NT2/D1 (cell line): Measurements from ENCODE around the gene MLLT3.

Experiments used
- DNase-seq: peaks from one replicate; pipeline ENCODE4 v3.0.0-alpha.2; 2011; ENCODE audit warnings: low read depth, low spot score
- H3K27me3 ChIP-seq: 2 replicates; pipeline ENCODE4 v1.6.0; 2011; ENCODE audit warnings: mild to moderate bottlenecking; ENCODE audit not compliant: insufficient read length, insufficient read depth
- H3K36me3 ChIP-seq: 2 replicates; pipeline ENCODE4 v1.6.1; 2011; ENCODE audit warnings: mild to moderate bottlenecking, low read length, mixed read lengths; ENCODE audit not compliant: insufficient read depth, insufficient read length
- H3K4me1 ChIP-seq: 2 replicates; pipeline ENCODE4 v1.5.1; 2011; ENCODE audit not compliant: insufficient read depth, insufficient read length
- H3K4me3 ChIP-seq: 2 replicates; pipeline ENCODE4 v1.5.1; 2011; ENCODE audit warnings: low read depth; ENCODE audit not compliant: insufficient read length
- H3K9ac ChIP-seq: 2 replicates; pipeline ENCODE4 v1.6.0; 2011; ENCODE audit warnings: low read depth; ENCODE audit not compliant: insufficient read length
- H3K9me3 ChIP-seq: 2 replicates; pipeline ENCODE4 v1.5.1; 2011; ENCODE audit warnings: mild to moderate bottlenecking, low read length; ENCODE audit not compliant: insufficient read depth
- SUZ12 ChIP-seq: IDR thresholded peaks from 2 replicates; pipeline ENCODE4 v1.6.1; 2011; ENCODE audit not compliant: insufficient read length, insufficient read depth; ENCODE audit errors: extremely low read depth
- YY1 ChIP-seq: IDR thresholded peaks from 2 replicates; pipeline ENCODE4 v1.6.1; 2011; ENCODE audit not compliant: insufficient read length, insufficient read depth
- ZNF274 ChIP-seq: IDR thresholded peaks from 2 replicates; pipeline ENCODE4 v1.6.1; 2011; ENCODE audit warnings: mild to moderate bottlenecking, low read depth, low read length

The MLLT3 gene

DNA sequence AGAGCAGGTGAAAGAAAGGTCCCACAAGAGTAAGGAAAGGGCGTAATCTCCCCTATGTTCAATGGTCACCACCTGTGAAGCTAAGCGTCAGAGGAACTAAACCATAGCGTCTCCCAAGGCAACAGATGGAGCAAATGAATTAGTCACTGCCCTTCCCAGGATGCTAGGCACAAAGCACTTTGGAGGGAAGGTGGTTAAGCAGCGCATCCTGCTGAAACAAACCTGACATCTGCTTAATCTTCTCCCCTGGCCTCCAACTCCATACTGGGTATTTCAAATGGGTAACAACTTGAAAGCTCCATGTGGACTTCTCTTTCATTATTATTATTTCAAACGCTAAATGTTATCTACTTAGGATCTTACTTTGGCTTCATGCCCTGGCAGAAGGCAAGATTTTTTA is 227.3 kb downstream of the MLLT3 start:
- H3K4me3 ChIP-seq = no peak overlapping the region
- H3K9me3 ChIP-seq = no peaks in the 10 kb centered on the region

DNA sequence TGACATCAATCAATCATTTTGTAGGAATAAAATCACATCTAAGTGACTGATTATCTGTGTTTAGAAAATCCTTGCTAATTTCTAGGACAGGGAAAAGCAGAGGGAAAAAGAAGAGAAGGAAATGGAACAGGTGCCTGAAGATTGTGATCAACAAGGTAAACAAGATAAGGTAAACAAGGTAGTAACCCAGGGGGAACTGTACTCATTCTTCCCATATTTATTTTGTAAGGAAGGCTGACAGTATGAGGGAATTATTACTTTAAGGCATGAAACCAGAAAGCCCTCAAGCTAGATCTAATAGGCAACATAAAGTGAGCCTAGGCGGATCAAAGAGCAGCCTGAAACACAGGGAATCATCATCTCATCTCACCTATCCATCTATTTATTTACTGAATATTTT is 231.1 kb downstream of the MLLT3 start:
- TF ChIP-seq SUZ12 = no peak
- no peak for TF ChIP-seq YY1
- no peak for TF ChIP-seq ZNF274
- H3K4me3 ChIP-seq = no peak overlapping the region
- no peaks in the 10 kb centered on the region for H3K36me3 ChIP-seq
- H3K4me1 ChIP-seq = no peaks in the 10 kb centered on the region
- H3K9ac ChIP-seq = no peak overlapping the region
- H3K9me3 ChIP-seq = no peaks in the 10 kb centered on the region
- H3K27me3 ChIP-seq = no peaks in the 10 kb centered on the region
- no peak for DNase-seq

More for the DNA sequence above, 227.3 kb downstream of the MLLT3 start:
- Histone ChIP-seq H3K4me1 (no peaks in the 10 kb centered on the region), H3K27me3 (no peaks in the 10 kb centered on the region), H3K36me3 (no peaks in the 10 kb centered on the region), H3K9ac (no peak overlapping the region)
- DNase-seq = peak; percentile 22
- no peak for TF ChIP-seq SUZ12
- TF ChIP-seq YY1 = no peak
- TF ChIP-seq ZNF274 = no peak

DNA sequence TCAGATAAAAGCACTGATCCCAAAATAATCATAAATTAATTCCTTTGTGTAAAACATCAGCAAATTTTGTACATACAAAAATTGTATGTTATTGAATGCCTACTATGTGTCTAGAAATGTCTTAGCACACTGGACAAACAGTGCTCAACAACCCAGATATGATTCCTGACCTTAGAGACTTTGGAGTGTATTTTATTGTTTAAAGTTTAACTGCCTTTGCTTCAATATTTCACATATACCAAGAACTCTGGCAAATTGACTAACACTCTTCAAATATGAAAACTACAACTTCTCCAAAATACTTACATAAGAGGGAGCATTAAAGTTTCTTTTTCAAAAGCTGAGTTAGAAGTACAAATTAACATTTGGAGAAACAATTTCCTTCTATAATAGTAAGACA is 231.9 kb downstream of the MLLT3 start:
- H3K27me3 ChIP-seq = no peaks in the 10 kb centered on the region
- no peak for DNase-seq
- TF ChIP-seq ZNF274 (no peak), YY1 (no peak), SUZ12 (no peak)
- no peaks in the 10 kb centered on the region for H3K9me3 ChIP-seq
- H3K9ac ChIP-seq = no peak overlapping the region
- H3K4me3 ChIP-seq = no peak overlapping the region
- H3K4me1 ChIP-seq = no peaks in the 10 kb centered on the region
- H3K36me3 ChIP-seq = no peaks in the 10 kb centered on the region

DNA sequence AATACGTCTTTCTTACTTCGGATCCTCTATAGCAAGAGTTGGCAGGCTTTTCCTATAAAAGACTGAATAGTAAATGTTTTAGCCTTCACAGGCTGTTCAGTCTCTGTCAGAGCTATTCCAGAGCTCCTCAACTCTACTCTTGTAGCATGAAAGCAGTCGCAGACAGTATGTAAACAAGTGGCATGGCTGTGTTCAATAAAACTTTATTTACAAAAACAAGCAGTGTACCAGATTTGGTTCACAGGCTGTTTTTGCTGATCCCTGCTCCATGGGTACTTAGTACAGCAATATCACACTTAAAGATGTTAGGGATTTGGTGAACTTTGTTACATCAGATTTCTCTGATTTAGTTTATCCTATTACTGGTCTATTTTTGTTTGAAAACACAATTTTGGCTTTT is 235.2 kb downstream of the MLLT3 start:
- Histone ChIP-seq H3K4me3 (no peak overlapping the region), H3K9me3 (no peaks in the 10 kb centered on the region), H3K9ac (no peak overlapping the region), H3K27me3 (no peaks in the 10 kb centered on the region), H3K36me3 (no peaks in the 10 kb centered on the region), H3K4me1 (no peaks in the 10 kb centered on the region)
- TF ChIP-seq SUZ12 = no peak
- no peak for TF ChIP-seq ZNF274
- DNase-seq = no peak

DNA sequence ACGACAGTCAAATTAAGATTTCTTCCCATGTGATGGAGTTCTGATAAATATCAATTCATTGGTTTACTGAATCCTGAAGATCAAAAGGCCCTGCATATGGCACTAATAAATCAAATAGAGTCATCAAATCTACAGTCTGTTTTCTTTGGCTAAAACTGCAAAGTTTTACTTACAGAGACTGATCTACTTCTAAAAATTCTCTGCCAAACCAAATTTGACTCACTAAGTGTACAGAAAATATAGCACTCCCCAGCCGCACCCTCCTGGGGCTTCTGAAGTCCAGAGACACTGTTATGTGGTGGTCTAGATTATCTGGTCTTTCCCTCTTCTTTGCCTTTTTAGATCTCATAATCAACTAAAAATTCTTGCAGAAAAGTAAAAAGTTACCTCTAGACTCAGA is 237.7 kb downstream of the MLLT3 start:
- H3K9ac ChIP-seq = no peak overlapping the region
- DNase-seq = no peak
- no peaks in the 10 kb centered on the region for H3K27me3 ChIP-seq
- no peaks in the 10 kb centered on the region for H3K4me1 ChIP-seq
- no peak overlapping the region for H3K4me3 ChIP-seq
- TF ChIP-seq ZNF274 (no peak), SUZ12 (no peak), YY1 (no peak)
- no peaks in the 10 kb centered on the region for H3K9me3 ChIP-seq
- no peaks in the 10 kb centered on the region for H3K36me3 ChIP-seq

DNA sequence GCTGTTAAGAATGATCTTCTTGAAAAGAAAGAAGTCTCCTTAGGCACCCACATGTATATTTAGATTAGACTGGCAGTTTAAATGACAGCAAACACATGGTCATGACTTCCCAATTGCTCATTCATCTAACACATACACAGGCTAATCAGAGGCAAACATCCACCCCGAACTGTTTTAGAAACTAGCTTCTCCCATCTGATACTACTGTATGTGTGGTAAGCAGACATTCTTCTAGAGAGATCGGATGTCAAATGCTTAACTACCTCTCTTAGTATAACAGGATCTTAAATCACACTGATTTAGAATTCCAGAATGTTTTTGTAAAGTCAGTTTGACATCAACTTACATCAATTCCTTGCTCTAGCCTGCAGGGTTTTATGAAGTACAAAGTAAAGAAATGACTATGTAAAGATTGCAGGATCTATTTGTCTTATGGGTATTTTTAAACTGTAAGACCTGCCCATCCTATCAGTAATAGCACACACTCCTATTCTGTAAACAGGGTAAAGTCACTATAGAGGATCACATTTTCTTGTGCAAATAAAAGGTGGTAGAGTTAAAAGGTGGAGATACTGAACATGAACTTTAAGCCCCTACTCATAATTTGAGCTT is 239.7 kb downstream of the MLLT3 start:
- Histone ChIP-seq H3K9ac (no peak overlapping the region), H3K36me3 (no peaks in the 10 kb centered on the region), H3K27me3 (no peaks in the 10 kb centered on the region), H3K9me3 (no peaks in the 10 kb centered on the region), H3K4me1 (no peaks in the 10 kb centered on the region), H3K4me3 (no peak overlapping the region)
- TF ChIP-seq SUZ12 = no peak
- TF ChIP-seq YY1 = no peak
- TF ChIP-seq ZNF274 = no peak
- no peak for DNase-seq

DNA sequence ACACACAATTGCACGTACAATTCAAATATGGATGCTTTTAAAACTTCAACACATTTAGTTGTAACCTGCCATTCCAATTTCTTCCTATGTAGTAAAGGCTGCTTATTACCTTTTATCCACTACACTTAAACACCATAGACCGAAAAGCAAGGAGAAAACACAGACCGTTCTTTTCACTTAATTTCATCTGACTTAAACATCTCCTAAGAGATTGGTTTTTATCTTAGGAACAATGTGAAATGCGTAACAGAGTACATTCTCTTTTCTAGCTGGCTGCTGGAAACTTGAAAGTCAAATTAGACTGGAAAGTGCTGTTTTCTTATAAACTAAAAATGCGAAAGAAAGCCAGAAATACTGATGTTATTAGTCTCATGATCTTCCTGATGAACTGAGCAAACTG is 241.8 kb downstream of the MLLT3 start:
- no peaks in the 10 kb centered on the region for H3K9me3 ChIP-seq
- no peak overlapping the region for H3K4me3 ChIP-seq
- no peak for DNase-seq
- H3K9ac ChIP-seq = no peak overlapping the region
- H3K27me3 ChIP-seq = no peaks in the 10 kb centered on the region
- no peak for TF ChIP-seq YY1
- no peak for TF ChIP-seq ZNF274
- no peak for TF ChIP-seq SUZ12
- H3K4me1 ChIP-seq = no peaks in the 10 kb centered on the region
- no peaks in the 10 kb centered on the region for H3K36me3 ChIP-seq

DNA sequence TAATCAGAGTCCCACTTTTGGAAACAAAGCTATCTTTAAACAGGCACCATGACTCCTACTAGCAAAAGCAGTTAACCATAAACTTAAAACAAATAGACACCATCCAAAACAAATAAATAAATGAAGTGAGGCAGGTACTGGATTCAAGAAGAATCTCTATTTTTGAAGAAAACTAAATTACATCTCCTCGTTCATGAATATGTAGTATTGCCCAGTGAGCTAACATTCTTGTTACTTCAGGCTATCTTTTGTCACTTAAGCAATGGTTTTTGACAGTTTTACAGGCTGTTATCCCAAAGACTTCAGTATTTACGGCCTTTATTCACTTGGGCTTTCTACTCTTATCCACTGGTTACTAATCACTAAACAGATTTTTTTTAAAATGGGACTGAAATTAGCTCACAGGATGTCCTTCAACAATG is 242.5 kb downstream of the MLLT3 start:
- Histone ChIP-seq H3K4me1 (no peaks in the 10 kb centered on the region), H3K9ac (no peak overlapping the region), H3K4me3 (no peak overlapping the region), H3K36me3 (no peaks in the 10 kb centered on the region), H3K9me3 (no peaks in the 10 kb centered on the region), H3K27me3 (no peaks in the 10 kb centered on the region)
- DNase-seq = no peak
- no peak for TF ChIP-seq SUZ12
- no peak for TF ChIP-seq ZNF274
- TF ChIP-seq YY1 = no peak
